HL-60 (cell line): ENCODE results near the gene GALP.

ENCODE experiments used
- GABPA ChIP-seq: IDR thresholded peaks from 2 replicates; pipeline ENCODE4 v1.6.1; 2012; ENCODE audit warnings: low read depth
- POLR2AphosphoS5 ChIP-seq: IDR thresholded peaks from 2 replicates; pipeline ENCODE4 v1.6.1; 2012; ENCODE audit warnings: low read depth
- SPI1 ChIP-seq: IDR thresholded peaks from 2 replicates; pipeline ENCODE4 v1.6.1; 2012; ENCODE audit warnings: low read depth, mild to moderate bottlenecking, borderline replicate concordance
- TF ChIP-seq, protein P1 (sequence below): IDR thresholded peaks from one replicate; pipeline ENCODE4 v1.5.1; 2011; ENCODE audit warnings: low read length, control low read depth, inconsistent platforms; ENCODE audit not compliant: insufficient read depth
- TF ChIP-seq, protein P2 (sequence below): IDR thresholded peaks from 2 replicates; pipeline ENCODE4 v1.6.1; 2012; ENCODE audit warnings: low read depth; ENCODE audit not compliant: insufficient replicate concordance

DNA sequence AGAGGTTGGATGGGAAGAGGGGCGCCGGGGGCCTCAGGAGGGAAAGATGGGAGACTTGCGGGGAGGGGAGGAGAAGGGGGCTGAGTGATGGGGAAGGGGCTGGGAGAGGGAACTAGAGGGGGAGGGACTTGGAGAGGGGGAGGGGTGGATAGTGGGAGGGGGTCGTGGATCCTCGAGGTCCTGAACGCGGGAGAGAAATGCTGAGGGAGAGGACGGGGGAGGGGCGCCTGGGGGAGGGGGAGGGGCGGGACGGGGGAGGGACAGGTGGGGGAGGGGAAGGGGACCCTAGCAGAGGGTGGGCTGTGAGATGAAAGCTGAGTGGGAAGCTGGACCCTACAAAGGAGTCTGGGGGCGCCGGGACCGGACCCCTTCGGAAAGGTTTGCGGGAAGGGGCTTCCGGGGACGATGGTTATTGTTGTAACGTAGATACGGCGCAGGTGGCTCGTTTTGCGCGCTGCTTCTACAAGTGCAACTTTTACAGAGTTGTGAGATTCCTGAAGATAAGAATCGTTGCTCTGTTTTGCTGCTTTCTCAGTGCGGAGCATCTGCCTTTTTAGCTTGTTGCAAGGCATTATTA lies 34.3 kb upstream of the GALP start:
- TF ChIP-seq, protein P1, sequence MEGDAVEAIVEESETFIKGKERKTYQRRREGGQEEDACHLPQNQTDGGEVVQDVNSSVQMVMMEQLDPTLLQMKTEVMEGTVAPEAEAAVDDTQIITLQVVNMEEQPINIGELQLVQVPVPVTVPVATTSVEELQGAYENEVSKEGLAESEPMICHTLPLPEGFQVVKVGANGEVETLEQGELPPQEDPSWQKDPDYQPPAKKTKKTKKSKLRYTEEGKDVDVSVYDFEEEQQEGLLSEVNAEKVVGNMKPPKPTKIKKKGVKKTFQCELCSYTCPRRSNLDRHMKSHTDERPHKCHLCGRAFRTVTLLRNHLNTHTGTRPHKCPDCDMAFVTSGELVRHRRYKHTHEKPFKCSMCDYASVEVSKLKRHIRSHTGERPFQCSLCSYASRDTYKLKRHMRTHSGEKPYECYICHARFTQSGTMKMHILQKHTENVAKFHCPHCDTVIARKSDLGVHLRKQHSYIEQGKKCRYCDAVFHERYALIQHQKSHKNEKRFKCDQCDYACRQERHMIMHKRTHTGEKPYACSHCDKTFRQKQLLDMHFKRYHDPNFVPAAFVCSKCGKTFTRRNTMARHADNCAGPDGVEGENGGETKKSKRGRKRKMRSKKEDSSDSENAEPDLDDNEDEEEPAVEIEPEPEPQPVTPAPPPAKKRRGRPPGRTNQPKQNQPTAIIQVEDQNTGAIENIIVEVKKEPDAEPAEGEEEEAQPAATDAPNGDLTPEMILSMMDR = no peak
- TF ChIP-seq, protein P2, sequence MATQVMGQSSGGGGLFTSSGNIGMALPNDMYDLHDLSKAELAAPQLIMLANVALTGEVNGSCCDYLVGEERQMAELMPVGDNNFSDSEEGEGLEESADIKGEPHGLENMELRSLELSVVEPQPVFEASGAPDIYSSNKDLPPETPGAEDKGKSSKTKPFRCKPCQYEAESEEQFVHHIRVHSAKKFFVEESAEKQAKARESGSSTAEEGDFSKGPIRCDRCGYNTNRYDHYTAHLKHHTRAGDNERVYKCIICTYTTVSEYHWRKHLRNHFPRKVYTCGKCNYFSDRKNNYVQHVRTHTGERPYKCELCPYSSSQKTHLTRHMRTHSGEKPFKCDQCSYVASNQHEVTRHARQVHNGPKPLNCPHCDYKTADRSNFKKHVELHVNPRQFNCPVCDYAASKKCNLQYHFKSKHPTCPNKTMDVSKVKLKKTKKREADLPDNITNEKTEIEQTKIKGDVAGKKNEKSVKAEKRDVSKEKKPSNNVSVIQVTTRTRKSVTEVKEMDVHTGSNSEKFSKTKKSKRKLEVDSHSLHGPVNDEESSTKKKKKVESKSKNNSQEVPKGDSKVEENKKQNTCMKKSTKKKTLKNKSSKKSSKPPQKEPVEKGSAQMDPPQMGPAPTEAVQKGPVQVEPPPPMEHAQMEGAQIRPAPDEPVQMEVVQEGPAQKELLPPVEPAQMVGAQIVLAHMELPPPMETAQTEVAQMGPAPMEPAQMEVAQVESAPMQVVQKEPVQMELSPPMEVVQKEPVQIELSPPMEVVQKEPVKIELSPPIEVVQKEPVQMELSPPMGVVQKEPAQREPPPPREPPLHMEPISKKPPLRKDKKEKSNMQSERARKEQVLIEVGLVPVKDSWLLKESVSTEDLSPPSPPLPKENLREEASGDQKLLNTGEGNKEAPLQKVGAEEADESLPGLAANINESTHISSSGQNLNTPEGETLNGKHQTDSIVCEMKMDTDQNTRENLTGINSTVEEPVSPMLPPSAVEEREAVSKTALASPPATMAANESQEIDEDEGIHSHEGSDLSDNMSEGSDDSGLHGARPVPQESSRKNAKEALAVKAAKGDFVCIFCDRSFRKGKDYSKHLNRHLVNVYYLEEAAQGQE = no peak
- TF ChIP-seq POLR2AphosphoS5 = no peak
- TF ChIP-seq GABPA = no peak
- no peak for TF ChIP-seq SPI1
